Measurements from ENCODE around the gene WSB2.
"Not testable (repeated sequence)": the region's sequence is repeated elsewhere in the genome, so short reads cannot be mapped to it uniquely, and the experiment has no call there.

WSB2 gene

DNA sequence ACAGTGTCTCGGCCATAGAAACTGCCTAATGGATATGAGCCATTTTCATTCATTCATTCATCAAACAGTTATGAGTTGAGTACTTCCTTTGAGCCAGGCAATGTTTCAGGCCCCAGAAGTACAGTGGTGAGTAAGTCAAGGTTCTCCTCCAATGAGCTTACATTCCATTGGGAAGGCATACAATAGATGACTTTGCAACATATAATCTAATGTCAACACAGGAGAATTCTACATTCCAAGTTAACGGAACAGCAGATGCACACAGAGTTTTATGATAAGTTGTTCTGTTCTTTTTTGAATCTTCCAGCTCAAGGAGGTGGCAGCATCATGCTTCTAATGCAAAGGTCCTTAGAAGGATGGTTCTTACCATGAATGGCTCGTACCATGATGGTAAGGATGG, 47.7 kb downstream of the WSB2 start:
- Histone ChIP-seq H3K36me3 (no peaks in the 10 kb centered on the region), H3K27ac (no peak overlapping the region), H3K4me1 (peaks cover 0 to 16% (median 7%) of the 10 kb centered on the region in 4 donors), H3K9me3 (no peaks in the 10 kb centered on the region), H3K4me3 (no peak overlapping the region), H3K27me3 (peaks cover 0 to 5% of the 10 kb centered on the region in 2 donors)
- intact Hi-C loops (cut with DNase I; ENCODE audit: low total_unique reads): no loop called here
- TF ChIP-seq, protein P1, sequence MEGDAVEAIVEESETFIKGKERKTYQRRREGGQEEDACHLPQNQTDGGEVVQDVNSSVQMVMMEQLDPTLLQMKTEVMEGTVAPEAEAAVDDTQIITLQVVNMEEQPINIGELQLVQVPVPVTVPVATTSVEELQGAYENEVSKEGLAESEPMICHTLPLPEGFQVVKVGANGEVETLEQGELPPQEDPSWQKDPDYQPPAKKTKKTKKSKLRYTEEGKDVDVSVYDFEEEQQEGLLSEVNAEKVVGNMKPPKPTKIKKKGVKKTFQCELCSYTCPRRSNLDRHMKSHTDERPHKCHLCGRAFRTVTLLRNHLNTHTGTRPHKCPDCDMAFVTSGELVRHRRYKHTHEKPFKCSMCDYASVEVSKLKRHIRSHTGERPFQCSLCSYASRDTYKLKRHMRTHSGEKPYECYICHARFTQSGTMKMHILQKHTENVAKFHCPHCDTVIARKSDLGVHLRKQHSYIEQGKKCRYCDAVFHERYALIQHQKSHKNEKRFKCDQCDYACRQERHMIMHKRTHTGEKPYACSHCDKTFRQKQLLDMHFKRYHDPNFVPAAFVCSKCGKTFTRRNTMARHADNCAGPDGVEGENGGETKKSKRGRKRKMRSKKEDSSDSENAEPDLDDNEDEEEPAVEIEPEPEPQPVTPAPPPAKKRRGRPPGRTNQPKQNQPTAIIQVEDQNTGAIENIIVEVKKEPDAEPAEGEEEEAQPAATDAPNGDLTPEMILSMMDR (IDR thresholded peaks at IDR 0.05): no peak
- no peak for DNase-seq

DNA sequence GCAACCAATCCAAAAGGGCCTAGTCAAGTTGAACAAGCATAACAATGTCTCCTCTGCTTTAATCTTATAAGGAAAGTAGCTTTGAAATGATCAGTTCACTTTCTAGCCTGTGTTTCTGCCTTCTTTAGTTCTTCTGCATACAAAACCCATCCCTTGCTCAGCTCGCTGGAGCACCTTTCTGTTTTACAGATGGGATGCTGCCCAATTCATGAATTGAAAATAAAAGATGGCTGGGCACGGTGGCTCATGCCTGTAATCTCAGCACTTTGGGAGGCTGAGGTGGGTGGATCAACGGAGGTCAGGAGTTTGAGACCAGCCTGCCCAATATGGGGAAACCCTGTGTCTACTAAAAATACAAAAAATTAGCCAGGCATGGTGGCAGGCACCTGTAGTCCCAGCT, 49.0 kb downstream of the WSB2 start:
- Histone ChIP-seq H3K4me1 (peaks cover 0 to 8% (median under 1%) of the 10 kb centered on the region in 4 donors), H3K4me3 (no peak overlapping the region), H3K9me3 (no peaks in the 10 kb centered on the region), H3K36me3 (no peaks in the 10 kb centered on the region), H3K27me3 (peaks cover 0 to 6% of the 10 kb centered on the region in 2 donors), H3K27ac (no peak overlapping the region)
- intact Hi-C loops (cut with DNase I; ENCODE audit: low total_unique reads): no loop called here
- TF ChIP-seq, protein P1 (IDR thresholded peaks at IDR 0.05): no peak
- no peak for DNase-seq

- Histone ChIP-seq H3K4me3 (no peak overlapping the region), H3K36me3 (no peaks in the 10 kb centered on the region), H3K9me3 (no peaks in the 10 kb centered on the region), H3K27ac (no peak overlapping the region), H3K4me1 (peaks cover 0 to 7% (median 0%) of the 10 kb centered on the region in 4 donors), H3K27me3 (peaks cover 0 to 6% of the 10 kb centered on the region in 2 donors)
- intact Hi-C loops (cut with DNase I; ENCODE audit: low total_unique reads): no loop called here
- no peak for DNase-seq
- TF ChIP-seq, protein P1 (IDR thresholded peaks at IDR 0.05): no peak
These were observed 49.6 kb downstream of the WSB2 start for GRCh38 chr12:118011377-118011776.

DNA sequence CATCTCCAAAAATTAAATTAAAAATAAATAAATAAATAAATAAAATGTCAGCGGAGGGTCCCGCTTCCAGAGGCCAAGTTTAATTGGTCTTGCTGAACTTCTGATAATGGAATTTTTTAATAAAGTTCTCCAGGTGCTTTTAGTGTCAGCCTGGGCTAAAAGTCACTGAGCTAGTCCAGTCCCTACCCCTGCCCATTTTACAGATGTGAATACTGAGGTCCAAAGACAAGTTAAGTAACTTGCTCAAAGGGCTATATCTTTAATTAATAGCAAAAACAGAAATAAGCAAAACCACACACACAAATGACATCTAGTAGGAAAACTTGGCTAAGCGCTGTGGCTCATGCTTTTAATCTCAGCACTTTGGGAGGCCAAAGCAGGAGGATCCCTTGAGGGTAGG, 50.1 kb downstream of the WSB2 start:
- TF ChIP-seq, protein P1 (IDR thresholded peaks at IDR 0.05): no peak
- Histone ChIP-seq H3K36me3 (no peaks in the 10 kb centered on the region), H3K27ac (no peak overlapping the region), H3K27me3 (peaks cover 0 to 6% of the 10 kb centered on the region in 2 donors), H3K4me3 (no peak overlapping the region), H3K9me3 (no peaks in the 10 kb centered on the region), H3K4me1 (peaks cover 0 to 2% (median 0%) of the 10 kb centered on the region in 4 donors)
- DNase-seq: no peak
- intact Hi-C loops (cut with DNase I; ENCODE audit: low total_unique reads): no loop called here

DNA sequence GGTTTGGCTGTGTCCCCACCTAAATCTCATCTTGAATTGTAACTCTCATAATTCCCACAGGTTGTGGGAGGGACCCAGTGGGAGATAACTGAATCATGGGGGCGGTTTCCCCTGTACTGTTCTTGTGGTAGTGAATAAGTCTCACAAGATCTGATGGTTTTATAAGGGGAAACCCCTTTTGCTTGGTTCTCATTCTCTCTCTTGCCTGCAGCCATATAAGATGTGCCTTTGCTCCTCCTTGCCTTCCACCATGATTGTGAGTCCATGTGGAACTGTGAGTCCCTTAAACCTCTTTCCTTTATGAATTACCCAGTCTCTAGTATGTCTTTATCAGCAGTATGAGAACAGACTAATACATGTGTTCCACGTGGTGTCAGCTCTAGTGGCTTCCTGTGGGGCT, 61.2 kb downstream of the WSB2 start:
- H3K27ac ChIP-seq; H3K4me1 ChIP-seq; H3K27me3 ChIP-seq; H3K36me3 ChIP-seq; H3K4me3 ChIP-seq; intact Hi-C loops (cut with DNase I; ENCODE audit: low total_unique reads); DNase-seq; H3K9me3 ChIP-seq: not testable (repeated sequence)

GRCh38 chr12:117998719-117999118, 62.3 kb downstream of the WSB2 start:
- Histone ChIP-seq H3K4me3 (no peak overlapping the region), H3K27me3 (no peaks in the 10 kb centered on the region), H3K27ac (no peak overlapping the region), H3K36me3 (no peaks in the 10 kb centered on the region), H3K9me3 (no peaks in the 10 kb centered on the region), H3K4me1 (no peaks in the 10 kb centered on the region)
- DNase-seq: no peak
- intact Hi-C loops (cut with DNase I; ENCODE audit: low total_unique reads): no loop called here
- TF ChIP-seq, protein P1 (IDR thresholded peaks at IDR 0.05): no peak
